ENCODE results near the gene SCN2B. TPM values are rescaled to one million over a fixed set of nuclear protein-coding genes. Genes with fewer than 3 reads are reported as not detected.
A peak's percentile ranks its signal among the peaks of the same experiment; 100 is the strongest.

The SCN2B gene
- total RNA-seq, 1 experiment from 2014 or later, result 0.05 TPM

DNA sequence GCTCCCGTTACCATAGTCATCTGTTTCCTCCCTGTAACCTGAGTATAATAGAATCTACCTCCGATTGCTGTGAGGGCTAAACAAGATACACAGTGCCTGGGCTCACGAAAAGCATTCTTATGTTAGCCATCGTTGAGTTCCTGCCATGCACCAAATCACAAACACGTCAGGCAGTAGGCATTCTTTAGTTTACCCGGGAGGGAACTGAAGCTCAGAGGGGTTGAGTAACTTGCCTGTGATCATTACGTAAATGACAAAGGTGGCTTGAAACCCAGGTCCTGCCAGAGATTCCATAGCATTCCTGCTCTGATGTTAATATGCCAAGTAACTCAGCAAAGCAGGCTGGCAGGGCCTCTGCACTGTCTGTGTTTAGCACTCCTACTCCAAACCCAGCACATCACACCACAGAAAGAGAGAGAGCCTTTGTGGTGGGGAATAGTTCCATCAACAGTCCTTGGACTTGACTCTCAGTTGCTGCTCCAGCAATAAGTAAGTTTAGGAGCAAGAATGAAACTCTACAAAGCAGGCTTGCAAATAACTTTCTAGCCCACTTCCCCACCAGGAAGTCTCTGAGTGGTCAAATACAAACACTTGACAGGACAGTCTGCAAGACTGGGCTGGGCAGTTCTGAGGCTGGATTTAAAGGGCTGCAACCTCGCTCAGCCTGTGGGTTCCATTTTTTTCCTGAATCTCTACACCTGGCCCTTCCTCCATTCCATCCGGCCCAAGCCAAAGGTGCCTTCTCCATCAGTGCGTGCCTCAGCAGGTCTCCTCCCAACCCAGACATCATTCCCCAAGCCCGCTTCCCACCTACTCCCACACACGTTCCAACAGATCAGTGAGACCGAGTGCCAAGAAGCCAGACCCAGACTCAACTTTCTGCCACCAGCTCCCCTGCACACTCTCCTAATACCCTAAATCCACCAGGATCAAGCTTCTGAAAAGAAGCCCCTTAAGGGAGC is 1.1 kb downstream of the SCN2B start:
- peak; percentile 82 for DNase-seq (ENCODE audit: low read depth)

DNA sequence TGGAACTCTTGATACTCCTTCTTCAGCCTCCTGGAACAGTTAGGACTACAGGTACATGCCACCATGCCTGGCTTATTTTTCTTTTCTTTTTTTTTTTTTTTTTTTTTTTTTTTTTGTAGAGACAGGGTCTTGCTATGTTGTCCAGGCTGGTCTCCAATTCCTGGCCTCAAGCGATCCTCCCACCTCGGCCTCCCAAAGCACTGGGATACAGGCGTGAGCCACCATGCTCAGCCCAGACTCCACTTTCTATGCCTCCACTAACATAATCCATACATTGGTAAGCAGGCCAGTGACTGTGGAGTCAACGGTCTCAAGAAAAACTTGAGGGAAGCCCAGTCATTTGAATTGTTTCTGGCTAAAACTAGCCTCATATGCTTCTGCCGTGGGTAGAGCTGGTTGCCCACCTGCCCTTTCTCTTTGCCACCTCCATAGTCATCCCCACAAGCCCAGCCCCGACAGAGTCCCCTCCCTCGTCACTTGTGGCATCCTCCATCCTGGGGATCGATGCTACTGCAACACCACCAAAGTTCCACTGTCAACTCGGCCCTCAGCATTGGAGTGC is 2.4 kb downstream of the SCN2B start:
- DNase-seq (ENCODE audit: low read depth), result no peak

DNA sequence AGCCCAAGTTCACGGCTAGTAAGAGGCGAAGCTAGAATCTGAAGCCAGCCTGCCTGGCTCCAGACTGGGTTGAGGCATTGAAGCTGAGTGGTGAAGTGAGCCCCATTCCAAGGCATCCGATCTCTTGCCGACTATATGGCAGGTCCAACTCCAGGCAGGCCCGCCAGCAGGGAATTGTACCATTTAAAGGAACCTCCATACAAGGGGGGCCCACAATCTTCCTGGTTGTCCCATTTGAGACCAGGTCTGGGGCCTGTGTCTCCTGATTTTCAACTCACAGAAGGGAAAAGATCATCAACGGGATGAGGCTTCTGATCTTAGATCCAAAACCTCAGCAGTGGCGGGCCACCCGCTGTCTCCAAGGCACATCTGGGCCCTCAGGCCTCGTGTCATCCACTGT is 4.1 kb downstream of the SCN2B start:
- DNase-seq (ENCODE audit: low read depth), result no peak

DNA sequence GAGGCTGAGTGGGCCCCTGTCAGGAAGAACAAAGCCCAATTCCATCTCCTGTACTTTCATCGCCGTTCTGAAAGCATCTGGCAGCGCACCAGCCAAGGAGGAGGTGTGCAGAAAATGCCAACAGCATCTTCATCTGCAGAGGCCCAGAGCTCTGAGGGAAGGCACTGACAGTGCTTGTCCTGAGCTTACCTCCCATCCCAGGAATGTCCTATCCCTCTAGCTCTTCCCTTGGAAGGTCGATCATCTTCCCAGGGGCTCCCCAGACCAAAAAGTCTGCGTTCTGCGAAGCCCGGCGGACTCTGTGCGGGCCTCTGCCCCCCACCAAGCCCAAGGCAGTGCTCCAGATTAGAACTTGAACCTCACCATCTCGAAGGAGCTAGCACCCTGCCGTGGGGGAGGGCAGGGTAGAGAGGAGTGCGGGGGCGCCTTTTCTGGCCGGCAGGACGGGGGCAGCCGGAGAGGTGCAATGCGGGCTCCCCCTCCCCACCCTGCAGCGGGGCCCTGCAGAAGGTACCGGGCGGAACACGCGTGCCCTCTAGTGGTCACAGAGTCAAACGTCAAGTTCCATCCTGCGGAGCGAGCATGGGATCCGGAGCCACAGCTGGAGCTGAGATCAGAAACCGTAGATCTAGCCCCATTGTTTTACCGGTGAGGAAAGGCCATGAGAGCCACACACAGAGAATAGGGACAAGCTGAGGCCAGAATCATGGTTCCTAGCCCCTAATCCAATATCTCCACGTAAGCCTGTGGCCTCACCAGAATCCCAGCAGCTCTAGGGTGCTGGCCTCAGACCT is 5.0 kb downstream of the SCN2B start:
- peak; percentile 48 for DNase-seq (ENCODE audit: low read depth)

DNA sequence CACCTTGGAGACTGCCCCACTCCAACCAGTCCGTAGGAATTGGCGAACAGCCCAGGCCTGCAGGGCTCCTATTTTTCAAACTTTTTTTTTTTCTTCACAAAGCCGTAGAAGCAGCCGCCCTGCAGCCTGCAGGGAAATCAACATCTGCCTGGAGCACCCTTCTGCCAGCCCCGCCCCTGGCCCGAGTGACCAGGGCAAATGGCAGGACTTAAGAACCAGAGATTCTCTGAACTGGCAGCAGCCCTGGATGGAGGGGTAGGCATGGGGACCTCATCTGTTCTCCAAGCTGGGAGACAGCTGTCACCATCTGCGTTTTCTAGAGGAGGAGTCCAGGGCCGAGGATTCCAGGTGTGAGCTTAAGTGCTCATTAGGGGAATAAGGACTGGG is 5.6 kb downstream of the SCN2B start:
- DNase-seq (ENCODE audit: low read depth), result no peak

DNA sequence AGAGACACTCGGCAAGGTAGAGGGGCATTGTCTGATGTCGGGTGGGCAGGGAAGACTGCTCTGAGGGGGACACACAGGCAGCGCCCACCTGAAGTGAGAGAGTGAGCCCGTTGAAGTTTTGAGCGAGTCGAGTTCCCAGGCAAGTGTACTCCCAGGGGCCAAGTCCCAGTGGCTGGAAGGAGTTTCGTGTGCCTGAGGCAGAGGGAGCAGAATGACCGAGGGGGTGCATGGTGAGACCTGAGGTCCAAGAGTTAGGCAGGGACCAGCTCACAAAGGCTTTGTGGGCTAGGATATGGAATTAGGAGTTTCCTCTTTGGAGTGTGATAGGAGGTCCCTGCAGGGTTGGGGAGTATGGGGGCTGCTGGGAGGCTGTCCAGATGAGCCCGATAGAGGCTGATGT is 6.2 kb downstream of the SCN2B start:
- DNase-seq (ENCODE audit: low read depth), result no peak

DNA sequence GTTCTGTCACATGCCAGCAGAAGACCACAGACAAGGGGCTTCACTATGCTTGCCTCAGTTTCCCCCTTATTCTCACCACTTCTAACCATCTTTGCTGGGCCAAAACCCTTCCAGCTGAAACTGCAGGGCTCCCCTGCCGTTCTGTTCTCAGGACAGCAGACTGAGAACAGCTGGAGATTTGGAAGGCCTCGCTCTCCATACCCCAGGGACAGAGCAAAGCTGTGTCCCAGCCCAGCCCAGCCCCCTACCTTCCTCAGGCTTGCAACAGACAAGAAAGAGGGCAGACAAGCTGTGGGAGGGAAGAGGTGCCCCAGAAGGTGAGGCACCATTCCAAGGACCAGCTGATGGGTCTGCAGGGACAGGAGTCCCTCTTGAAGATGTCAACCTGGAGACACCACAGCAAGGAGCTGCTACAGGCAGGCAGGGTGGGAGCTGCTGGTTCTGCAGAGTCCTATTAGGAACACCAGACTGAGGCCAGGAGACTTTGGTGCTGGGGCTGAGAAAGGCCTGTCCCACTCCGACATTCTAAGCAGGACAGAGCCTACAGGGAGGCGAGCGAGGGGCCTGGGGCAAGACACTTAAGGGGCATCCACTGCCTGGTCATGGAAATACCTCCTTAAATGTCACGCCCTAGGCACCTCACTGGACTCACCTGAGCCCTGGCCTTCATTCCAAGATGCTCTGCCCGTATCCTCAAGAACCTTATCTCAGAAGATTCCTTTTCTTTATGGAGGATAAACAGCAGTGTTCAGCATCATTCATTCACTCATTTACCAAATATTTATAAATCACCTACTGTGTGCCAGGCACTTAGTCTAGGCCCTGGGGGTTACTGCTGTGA is 6.9 kb downstream of the SCN2B start:
- no peak for DNase-seq (ENCODE audit: low read depth)

DNA sequence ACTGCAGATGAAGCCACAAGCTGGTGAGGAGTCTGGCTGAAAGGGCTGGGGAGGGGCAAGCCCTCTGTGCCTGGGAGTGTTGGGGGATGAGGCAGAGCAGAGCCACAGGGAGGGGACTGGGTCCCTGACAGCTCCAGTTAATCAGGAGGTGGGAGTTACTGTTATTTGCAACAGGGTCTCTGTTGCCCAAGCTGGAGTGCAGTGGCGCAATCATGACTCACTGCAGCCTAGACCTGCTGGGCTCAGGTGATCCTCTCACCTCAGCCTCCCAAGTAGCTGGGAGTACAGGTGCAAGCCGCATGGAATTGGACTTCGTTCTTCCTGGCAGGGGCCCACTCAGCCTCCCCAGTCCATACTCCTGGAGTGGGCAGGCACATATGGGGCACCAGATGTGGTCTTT is 7.7 kb downstream of the SCN2B start:
- no peak for DNase-seq (ENCODE audit: low read depth)

DNA sequence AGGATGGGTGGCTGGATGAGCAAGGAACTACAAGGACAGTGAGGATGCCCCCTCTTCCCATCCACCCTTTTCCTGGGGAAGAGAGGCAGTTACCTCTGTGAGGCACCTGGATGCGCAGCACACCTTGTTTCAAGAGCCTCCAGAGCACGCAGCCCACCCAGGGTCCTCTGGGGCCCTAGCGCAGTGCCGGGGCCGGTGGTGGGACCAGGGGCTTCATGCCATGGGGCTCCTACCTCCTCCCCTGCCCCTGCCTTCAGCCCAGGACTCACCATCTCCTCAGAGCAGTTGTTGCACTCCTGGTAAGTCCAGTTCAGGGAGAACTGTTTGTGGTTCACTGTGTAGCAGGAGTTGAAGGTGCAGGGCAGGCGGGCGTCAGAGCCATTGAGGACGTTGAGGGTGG is 8.1 kb downstream of the SCN2B start:
- no peak for DNase-seq (ENCODE audit: low read depth)

DNA sequence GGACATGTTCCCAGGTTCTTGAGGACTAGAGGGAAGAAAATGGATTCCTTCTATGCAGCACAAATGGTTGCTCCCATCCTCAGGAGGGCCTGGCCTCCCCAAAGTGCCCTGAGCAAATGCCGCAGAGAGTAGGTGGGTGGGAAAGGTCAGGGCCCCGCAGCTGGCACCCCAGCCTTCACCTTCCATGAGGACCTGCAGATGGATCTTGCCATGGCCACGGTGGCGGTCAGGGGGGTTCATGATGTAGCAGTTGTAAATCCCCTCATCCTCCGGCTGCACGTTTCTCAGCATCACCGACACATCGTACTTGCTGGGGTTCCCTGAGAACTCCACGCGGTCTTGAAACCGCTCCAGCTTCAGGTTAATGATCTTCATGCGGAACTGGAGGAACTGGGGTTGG is 8.5 kb downstream of the SCN2B start:
- DNase-seq (ENCODE audit: low read depth), result no peak

DNA sequence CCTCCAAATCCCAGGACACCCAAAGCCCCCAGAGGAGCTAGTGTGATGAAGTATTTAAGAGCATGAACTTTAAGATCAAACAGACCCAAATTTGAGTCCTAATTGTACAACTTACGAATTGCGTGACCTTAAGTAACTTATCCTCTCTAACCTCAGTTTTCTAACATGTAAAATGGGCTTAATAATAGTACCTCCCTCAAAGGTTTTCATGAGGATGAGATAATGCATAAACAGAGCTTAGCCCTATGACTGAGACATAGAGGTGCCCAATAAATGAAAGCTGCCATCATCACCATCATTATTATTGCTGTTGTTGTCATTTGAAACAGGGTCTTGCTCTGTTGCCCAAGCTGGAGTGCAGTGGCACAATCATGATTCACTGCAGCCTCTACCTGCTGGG is 9.2 kb downstream of the SCN2B start:
- no peak for DNase-seq (ENCODE audit: low read depth)

DNA sequence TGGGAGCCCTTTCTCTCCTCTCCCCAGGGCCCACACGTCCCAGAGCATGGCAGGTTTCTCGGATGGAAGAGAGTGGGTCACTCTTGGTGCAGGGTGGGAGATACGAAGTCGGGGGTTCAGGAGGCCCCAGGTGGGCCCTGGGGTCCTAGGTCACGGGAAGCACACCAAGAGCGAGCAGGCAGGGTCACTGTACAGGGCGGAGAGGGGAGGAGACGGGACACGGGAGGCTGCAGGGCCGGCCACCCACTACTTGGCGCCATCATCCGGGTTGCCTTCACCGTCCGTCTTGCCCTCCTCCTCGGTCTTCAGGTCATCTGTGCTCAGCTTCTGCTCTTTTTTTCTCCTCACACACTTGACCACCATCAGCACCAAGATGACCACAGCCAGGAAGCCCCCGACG is 9.8 kb downstream of the SCN2B start:
- DNase-seq (ENCODE audit: low read depth), result no peak

DNA sequence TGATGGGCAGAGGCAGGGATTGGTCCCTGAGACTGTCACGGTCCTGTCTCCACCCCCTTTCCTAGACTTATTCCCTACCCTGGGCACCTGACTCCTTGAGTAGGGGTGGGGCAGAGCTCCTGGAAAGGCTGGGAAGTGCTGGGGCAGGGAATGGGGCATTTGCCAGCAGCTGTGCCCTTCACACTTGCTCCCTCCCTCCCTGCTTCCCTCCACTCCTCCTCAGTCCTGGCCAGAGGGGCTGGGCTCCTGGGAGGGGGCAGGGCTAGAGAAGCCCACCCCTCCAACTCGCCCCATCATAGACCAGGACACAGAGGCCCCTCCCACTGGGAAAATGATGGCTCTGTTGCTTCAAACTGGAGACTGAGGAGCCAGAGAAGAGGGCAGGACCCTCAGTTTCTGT is 11.6 kb downstream of the SCN2B start:
- no peak for DNase-seq (ENCODE audit: low read depth)

DNA sequence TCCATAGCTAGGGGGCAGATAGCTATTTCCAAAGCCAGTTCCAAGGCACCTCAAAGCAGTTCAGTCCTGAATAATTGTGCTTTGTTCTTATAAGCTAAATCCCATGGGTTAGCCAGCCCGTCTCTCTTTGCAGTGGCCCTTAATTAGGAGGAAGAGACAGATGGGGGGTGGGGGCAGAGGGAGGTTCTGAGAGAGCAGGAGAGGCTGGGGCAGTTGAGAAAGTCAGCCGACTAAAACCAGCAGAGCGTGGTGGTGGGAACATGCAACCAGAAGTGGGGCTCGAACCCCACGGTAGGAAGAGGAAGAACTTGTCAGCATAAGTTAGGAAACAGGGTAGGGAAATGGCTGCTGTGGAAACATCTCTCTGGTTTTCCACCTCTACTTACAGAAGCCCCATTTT is 12.9 kb downstream of the SCN2B start:
- DNase-seq (ENCODE audit: low read depth), result no peak

DNA sequence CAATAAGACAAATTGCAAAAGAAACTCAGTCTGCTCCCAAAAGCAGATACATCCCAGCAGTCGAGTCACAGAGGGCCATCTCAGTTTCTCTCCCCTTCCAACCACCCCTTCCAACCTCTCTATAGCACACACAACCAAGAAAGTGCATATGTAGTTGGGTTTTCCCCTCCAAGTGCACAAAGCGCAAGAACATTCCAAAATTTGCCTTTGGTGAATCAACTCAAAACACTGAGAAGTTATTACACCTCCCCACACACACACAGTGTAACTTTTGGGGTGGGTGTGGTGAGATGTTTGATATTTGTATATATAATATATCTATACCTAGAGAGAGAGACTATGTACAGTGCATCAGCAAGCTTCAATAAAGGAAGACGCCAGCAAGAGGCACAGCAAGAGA is 13.6 kb downstream of the SCN2B start:
- DNase-seq (ENCODE audit: low read depth), result no peak

DNA sequence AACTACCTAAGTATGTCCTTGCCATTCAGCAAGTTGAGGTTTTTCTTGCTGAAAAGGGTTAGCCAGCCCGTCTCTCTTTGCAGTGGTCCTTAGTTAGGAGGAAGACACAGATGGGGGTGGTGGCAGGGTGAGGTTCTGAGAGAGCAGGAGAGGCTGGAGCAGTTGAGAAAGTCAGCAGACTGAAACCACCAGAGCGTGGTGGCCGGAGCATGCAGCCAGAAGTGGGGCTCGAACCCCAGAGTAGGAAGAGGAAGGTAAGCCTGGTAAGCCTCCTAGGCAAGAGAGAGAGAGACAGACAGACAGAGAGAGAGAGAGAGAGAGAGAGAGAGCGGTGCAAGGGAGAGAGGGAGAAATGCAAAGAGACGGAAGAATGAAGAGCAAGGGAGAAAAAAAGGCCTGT is 14.7 kb downstream of the SCN2B start:
- DNase-seq (ENCODE audit: low read depth), result no peak

DNA sequence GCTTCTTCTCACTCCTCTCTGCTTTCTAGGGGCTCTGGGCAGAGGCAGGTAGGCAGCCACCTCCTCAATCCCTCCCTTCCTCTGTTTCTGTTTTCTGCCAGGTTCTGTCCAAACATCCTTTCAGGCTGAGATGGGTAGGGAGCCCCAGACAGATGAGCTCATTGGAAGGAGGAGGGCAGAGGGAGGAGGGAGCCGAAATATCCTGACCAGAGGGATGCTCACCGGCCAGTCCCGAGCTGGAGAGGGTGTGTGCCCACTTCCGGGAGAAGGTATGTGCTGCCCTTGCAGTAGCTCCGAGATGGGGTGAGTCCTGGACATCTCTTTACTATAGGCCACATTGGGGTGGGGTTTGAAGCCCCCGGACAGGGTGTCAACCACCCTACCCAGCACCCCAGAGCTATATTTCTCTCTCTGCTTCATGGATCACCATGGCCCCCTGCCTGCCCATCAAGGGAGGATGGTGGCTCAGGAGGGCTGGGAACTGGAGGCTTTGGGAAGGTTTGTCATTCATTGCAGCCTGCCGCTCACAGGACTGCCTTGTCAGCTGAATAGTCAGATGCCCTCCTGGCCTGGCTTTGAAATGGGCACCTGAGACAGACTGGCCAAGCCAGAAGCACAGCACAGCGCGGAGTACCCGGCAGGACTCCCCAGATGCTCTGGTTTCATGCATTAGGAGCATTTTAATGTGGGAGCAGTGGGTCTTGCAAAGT is 19.1 kb downstream of the SCN2B start:
- no peak for DNase-seq (ENCODE audit: low read depth)

DNA sequence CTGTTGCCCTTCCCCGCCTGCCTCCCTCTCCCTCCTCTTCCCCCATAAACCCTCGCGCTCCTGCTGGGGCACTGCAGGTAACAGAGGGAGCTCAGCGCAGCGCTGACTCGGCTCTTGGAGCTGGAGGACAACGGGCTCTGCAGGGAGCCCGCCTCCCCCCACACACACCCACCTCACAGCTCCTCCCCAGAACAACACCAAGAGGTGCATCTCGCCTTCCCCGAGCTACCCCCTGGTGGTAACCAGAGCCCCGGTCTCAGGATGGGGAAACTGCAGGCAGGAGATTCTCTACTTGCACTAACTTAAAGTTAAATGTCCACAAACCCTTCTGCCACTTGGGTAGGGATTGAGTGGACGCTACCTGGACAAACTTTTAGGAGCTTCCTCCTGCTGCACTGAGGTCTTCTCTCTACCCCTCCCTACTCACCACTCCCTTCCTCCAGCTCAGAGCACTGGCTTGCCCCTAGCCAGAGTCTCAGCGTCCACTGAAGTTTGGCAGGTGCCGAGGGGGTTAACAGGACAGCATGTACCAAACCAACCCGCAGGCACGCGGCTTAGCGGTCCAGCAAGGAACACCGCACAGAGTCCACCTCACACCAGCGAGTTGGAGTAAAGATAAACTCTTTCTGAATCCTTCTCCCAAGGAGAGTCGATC is 19.8 kb downstream of the SCN2B start:
- DNase-seq (ENCODE audit: low read depth), result no peak

DNA sequence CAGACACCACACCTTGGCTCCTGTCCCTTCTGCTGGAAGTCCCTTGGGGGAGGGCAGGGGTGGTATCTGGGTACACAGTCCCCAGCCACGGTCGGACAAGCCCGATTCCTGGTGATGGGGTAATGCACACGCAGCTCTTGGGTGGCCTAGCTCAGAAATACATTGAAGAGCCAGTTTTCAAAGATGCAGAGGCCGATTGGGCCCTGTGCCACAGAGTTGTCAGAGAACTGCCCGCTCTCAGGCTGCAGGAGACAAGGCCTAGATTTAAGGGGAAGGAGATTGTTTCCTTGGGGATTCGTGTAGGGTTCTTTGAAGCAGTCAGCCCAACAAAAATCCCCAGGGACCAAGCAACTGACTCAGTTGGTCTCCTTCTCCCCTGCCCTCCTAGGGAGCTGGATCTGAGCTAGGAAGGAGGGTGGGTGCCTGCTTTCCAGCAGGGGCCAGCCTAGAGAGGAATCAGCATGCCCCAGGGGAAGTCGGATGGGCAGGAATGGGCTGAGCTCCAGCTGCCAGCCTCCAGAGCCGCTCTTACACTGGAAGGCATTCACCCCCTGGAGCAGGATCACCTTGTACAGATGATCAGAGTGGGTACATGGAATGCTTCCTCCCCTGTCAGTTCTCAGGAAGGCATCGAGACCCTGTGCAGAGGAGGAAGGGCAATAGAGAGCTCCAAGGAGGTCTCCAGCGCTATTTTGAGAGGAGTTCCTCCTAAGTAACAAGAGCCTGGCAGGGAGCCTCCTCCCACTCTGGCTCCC is 20.5 kb downstream of the SCN2B start:
- no peak for DNase-seq (ENCODE audit: low read depth)

DNA sequence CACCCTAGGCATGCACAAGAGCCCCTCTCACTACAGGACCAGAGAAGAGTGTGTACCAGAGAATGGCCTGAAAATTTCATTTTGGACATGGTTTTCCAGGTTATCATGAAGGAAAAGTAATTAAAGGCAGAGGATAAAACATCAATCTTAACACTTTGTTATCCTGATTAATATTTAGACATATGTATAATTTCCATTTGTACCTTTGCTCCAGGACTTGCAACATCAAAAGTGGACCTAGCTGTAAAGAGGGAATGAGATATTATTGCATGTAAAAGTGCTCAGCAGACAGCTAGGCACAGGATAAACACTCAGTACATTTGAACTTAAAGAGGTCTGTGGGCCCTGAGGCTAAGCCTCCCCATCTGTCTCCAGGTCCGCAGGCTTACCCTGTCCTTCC is 21.8 kb downstream of the SCN2B start:
- DNase-seq (ENCODE audit: low read depth), result no peak
